Stimulated activated naive CD8-positive, alpha-beta T cell treated with anti-CD3 and anti-CD28 coated beads, Interleukin-15, Interleukin-2, amounts not matched to agents 100 ng/mL and 50 ng/mL, for 24 hours (primary cell): ENCODE results near the gene WWOX.

Experiments used
- H3K27ac Mint-ChIP-seq: one replicate; pipeline ENCODE4 v1.8.0; 2021; ENCODE audit warnings: mild to moderate bottlenecking, mixed read lengths
- H3K27me3 Mint-ChIP-seq: one replicate; pipeline ENCODE4 v1.8.0; 2021; ENCODE audit warnings: mixed read lengths
- H3K36me3 Mint-ChIP-seq: one replicate; pipeline ENCODE4 v1.8.0; 2021; ENCODE audit warnings: low read depth, mixed read lengths
- H3K4me1 Mint-ChIP-seq: one replicate; pipeline ENCODE4 v1.8.0; 2021; ENCODE audit warnings: low read depth, mixed read lengths
- H3K4me3 Mint-ChIP-seq: one replicate; pipeline ENCODE4 v1.8.0; 2021; ENCODE audit warnings: mild to moderate bottlenecking, mixed read lengths
- H3K9me3 Mint-ChIP-seq: one replicate; pipeline ENCODE4 v1.8.0; 2021; ENCODE audit warnings: mixed read lengths

Gene WWOX

DNA sequence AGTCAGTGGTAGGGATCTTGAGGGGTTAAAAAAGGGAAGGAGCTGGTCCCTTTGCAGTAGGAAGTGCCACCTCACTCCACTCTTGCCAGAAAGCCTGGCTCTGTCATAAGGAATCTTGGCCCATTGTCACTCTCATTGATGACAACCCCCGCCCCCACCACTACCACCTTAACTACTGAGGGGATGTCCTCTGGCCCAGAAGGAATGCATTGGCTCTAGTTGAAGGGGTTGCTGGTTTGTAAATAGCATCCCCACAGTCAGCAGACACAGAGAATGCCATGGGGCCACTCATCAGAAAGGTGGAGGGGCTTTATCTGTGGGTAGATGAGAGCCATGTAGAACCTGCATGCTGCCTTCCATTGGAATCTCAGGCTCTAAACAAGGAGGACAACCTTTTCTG, 316.2 kb downstream of the WWOX start:
- Mint-ChIP-seq H3K4me3 (no peak overlapping the region), H3K27ac (no peak overlapping the region), H3K36me3 (peaks cover 16% of the 10 kb centered on the region), H3K9me3 (peaks cover 19% of the 10 kb centered on the region), H3K4me1 (no peaks in the 10 kb centered on the region), H3K27me3 (no peaks in the 10 kb centered on the region)

DNA sequence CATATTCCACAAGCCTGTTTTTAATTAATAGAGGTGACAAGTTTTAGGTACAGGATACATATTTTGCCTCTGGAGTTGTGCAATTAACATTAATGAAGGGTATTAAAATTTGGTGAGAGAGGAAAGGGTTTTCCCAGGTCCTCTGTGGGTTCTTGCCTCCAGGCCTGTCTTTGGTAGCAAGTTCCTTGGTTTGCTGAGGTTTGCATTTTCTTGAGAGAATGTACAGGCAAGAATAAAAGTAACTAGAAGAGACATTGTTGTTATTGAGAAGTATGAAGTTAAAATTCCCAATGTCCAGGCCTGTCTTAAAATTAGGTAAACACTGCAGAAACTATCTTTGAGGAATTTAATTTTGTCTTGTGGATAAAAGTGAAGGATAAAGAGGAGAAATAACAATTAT, 316.9 kb downstream of the WWOX start:
- Mint-ChIP-seq H3K9me3 (peaks cover 19% of the 10 kb centered on the region), H3K36me3 (peaks cover 16% of the 10 kb centered on the region), H3K27me3 (no peaks in the 10 kb centered on the region), H3K4me1 (no peaks in the 10 kb centered on the region), H3K4me3 (no peak overlapping the region), H3K27ac (no peak overlapping the region)

DNA sequence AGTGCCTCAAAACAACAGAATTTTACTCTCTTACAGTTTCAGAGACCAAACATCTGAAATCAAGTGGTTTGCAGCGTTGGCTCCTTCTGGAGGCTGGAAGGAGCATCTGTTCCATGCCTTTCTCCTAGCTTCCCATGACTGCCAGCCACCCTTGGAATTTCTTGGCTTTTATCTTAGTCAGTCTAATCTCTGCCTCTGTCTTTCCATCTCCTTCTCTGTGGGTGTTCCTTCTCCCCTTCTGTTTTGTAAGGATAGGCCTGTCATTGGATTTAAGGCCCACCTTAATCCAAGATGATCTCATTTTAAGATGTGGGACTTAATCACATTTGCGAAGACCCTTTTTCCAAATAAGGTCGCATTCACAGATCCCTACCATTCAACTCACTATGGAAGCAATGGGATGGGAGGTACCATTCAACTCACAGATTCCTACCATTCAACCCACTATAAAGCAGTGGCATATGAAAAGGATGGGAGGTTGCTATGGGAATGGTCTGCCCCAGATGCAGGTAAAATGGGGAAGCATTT, 321.8 kb downstream of the WWOX start:
- Mint-ChIP-seq H3K27ac (no peak overlapping the region), H3K4me3 (no peak overlapping the region), H3K9me3 (no peaks in the 10 kb centered on the region), H3K4me1 (no peaks in the 10 kb centered on the region), H3K27me3 (no peaks in the 10 kb centered on the region), H3K36me3 (peaks cover 10% of the 10 kb centered on the region)

DNA sequence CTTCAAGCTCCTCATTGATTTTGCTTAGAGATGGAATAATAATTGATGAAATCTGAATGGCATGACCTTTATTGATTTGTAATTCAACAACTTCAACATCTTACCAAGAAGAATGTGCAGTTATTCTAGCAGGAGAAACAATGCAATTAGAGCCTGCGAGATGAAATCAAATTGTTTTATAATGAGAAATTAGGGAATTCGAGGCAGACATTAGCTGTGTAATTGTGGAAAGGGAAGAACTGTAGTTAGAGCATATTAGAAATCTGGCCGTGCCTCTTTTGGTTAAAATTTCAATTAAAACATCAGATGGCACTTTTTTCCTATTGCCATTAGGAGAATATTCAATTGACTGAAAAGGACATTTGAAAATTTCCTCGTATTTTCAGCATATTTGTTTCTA, 325.8 kb downstream of the WWOX start:
- H3K9me3 Mint-ChIP-seq: no peaks in the 10 kb centered on the region
- no peak overlapping the region for H3K27ac Mint-ChIP-seq
- H3K27me3 Mint-ChIP-seq: no peaks in the 10 kb centered on the region
- H3K4me1 Mint-ChIP-seq: no peaks in the 10 kb centered on the region
- H3K4me3 Mint-ChIP-seq: no peak overlapping the region
- peaks cover 32% of the 10 kb centered on the region for H3K36me3 Mint-ChIP-seq

DNA sequence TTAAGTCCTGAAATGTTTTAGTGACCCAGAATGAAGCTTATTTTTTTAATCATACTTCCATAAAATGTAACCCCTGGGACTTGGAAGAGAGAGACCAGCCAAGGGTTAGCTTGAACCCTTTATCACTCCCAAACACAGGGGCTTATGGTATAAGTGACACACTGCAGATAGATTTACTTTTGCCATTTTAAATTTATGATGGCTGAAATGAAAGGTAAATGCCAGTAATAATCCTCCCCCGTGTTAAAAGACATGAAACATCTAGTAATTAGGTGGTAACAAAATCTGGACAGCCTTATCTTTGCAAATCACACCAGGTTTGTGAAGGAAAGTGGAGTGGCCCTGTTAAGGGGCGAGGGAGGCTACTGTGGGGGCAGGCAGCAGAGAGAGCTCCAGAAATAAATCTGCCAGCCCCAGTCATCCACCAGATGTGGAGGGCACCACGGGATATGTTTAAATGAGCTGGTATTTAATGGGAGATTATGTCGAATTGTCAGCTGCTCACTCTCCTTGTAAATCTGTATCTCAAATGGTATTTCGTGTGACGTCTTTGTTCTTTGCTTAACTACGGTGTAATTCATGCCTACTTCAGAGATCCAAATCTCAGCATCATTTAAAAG, 326.5 kb downstream of the WWOX start:
- Mint-ChIP-seq H3K4me1 (no peaks in the 10 kb centered on the region), H3K27ac (no peak overlapping the region), H3K9me3 (no peaks in the 10 kb centered on the region), H3K36me3 (peaks cover 37% of the 10 kb centered on the region), H3K4me3 (no peak overlapping the region), H3K27me3 (no peaks in the 10 kb centered on the region)

DNA sequence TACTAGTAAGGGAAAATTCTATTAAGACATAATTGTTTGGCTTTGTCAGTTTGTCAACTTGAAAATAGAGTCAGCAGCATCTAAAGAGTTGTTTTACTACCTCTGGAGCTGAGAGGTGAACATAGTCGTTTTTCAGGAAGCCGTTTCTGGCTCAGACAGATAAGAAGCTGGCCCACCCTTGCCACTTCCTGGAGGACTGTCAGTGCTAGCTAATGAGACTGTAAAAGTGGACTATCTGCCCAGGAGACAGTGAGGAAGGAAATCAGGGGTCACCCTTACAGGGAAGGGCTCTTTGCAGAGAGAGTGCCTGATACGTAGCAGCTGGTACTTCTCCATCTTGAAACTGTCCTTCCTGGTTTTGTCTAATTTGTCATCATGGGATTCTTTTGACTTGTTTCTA, 328.7 kb downstream of the WWOX start:
- H3K9me3 Mint-ChIP-seq: no peaks in the 10 kb centered on the region
- H3K27me3 Mint-ChIP-seq: no peaks in the 10 kb centered on the region
- H3K27ac Mint-ChIP-seq: no peak overlapping the region
- H3K4me3 Mint-ChIP-seq: no peak overlapping the region
- no peaks in the 10 kb centered on the region for H3K4me1 Mint-ChIP-seq
- peaks cover 50% of the 10 kb centered on the region for H3K36me3 Mint-ChIP-seq

DNA sequence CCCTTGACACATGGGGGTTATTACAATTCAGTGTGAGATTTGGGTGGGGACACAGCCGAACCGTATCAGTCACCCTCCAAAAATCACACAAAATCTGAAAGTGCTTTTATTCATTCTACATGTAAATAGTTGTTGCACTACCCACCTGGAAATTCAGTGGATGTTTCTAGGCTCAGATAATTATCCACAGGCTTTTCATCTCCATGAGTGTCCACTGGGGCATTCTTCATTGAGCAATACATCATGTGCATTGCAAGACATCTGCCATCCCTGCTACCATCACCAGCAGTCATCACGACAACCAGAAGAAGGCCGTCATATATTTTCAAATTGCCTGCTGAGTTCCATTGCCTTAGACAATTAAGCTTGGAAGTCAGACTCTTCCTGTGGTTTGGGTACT, 330.8 kb downstream of the WWOX start:
- H3K9me3 Mint-ChIP-seq: no peaks in the 10 kb centered on the region
- no peak overlapping the region for H3K27ac Mint-ChIP-seq
- H3K4me1 Mint-ChIP-seq: no peaks in the 10 kb centered on the region
- H3K36me3 Mint-ChIP-seq: peaks cover 59% of the 10 kb centered on the region
- no peak overlapping the region for H3K4me3 Mint-ChIP-seq
- H3K27me3 Mint-ChIP-seq: no peaks in the 10 kb centered on the region

DNA sequence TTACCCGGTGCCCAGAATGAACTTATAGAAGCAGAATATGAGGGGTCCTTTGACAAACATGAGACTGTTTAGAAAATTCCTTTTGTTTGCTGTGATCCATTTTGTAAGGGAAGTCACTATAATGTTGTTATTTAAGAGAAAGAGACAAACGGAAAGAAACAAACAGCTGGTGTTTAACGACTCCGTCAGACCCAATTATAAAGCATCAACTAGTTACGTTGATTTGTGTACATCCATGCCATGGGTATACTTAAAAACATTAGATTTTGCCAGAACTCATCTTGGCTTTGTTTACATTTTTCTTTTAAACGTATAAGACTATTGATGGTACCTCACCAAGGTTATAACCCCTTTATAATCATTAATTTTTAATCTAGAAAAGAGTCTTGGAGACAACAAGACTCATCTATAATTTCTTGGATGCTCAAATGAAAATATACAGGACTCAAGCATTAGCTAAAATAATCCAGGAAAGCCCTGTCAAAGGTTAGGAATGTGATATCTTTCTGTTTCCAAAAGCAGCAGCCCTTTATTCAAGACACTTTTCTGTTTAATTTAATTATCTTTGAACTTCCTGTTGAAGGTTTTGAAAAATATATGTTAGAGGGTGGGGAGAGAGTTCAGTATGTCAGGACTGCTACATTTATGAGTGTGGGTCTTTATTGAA, 331.7 kb downstream of the WWOX start:
- Mint-ChIP-seq H3K9me3 (no peaks in the 10 kb centered on the region), H3K4me3 (no peak overlapping the region), H3K27me3 (no peaks in the 10 kb centered on the region), H3K27ac (no peak overlapping the region), H3K36me3 (peaks cover 54% of the 10 kb centered on the region), H3K4me1 (no peaks in the 10 kb centered on the region)

DNA sequence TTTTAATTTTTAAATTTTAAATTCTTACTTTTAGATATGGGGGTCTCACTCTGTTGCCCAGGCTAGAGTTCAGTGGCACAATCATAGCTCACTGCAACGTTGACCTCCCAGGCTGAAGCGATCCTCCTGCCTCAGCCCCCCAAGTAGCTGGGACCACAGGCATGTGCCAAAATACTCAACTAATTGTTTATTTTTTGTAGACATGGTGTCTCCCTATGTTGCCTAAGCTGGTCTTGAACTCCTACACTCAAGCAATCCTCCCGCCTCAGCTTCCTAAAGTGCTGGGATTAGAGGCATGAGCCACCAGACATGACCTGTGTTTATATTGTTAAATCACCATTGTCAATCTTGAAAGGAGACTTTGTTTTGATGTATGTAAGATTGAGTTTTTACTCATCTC, 332.2 kb downstream of the WWOX start:
- peaks cover 54% of the 10 kb centered on the region for H3K36me3 Mint-ChIP-seq
- no peaks in the 10 kb centered on the region for H3K4me1 Mint-ChIP-seq
- H3K27ac Mint-ChIP-seq: no peak overlapping the region

DNA sequence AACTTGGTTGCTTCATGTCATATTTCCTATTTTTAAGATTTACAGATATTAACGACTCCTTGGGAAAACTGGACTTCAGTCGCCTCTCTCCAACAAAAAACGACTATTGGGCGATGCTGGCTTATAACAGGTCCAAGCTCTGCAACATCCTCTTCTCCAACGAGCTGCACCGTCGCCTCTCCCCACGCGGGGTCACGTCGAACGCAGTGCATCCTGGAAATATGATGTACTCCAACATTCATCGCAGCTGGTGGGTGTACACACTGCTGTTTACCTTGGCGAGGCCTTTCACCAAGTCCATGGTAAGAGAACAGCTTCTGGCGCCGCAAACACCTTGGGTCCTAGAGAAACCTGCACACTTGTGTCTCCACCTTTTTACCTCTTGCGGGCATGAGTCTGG, 333.0 kb downstream of the WWOX start:
- Mint-ChIP-seq H3K4me1 (no peaks in the 10 kb centered on the region), H3K4me3 (no peak overlapping the region), H3K27me3 (no peaks in the 10 kb centered on the region), H3K36me3 (peaks cover 48% of the 10 kb centered on the region), H3K9me3 (no peaks in the 10 kb centered on the region), H3K27ac (no peak overlapping the region)

More for the DNA sequence above, 332.2 kb downstream of the WWOX start:
- Mint-ChIP-seq H3K9me3 (no peaks in the 10 kb centered on the region), H3K4me3 (no peak overlapping the region), H3K27me3 (no peaks in the 10 kb centered on the region)

DNA sequence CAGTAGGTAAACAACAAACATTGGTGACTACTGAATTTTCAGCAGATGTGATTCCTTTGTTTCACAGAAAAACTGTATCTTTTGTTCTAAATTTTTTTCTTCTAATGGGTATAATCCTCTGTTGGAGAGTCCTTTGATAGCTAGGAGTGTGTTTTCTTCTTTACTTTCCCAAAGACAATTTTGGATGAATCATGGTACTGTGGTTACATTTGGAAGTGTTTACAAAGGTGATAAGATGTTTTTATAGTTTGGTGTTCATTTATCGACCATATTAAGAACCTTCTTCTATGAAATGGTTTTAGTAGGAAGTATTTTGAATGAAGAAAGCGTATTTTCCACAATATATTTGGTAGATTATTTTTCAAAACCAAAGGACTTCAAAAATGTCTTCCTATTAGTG, 333.7 kb downstream of the WWOX start:
- Mint-ChIP-seq H3K4me1 (no peaks in the 10 kb centered on the region), H3K9me3 (no peaks in the 10 kb centered on the region), H3K27me3 (no peaks in the 10 kb centered on the region), H3K27ac (no peak overlapping the region), H3K4me3 (no peak overlapping the region), H3K36me3 (peaks cover 48% of the 10 kb centered on the region)

DNA sequence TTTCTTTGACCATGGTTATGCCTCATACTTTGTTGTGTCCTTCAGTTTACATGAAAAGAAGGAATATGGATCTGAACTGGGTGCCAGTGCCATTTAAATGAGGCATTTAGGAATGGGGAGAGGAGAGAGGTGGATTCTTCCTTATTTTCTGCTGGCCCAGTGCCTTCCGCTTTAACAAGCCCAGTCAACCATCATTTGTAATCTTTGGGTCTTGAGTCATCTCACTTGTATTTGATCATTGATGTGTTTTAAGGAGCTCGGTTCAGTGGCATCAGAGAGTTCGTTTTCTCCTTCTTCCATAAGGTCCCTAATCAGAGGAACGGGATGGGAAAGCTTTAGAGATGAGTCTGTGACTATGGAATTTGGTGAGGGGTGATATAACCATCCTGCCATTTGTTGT, 334.9 kb downstream of the WWOX start:
- Mint-ChIP-seq H3K4me3 (no peak overlapping the region), H3K27me3 (no peaks in the 10 kb centered on the region), H3K4me1 (no peaks in the 10 kb centered on the region), H3K27ac (no peak overlapping the region), H3K9me3 (no peaks in the 10 kb centered on the region), H3K36me3 (peaks cover 39% of the 10 kb centered on the region)

DNA sequence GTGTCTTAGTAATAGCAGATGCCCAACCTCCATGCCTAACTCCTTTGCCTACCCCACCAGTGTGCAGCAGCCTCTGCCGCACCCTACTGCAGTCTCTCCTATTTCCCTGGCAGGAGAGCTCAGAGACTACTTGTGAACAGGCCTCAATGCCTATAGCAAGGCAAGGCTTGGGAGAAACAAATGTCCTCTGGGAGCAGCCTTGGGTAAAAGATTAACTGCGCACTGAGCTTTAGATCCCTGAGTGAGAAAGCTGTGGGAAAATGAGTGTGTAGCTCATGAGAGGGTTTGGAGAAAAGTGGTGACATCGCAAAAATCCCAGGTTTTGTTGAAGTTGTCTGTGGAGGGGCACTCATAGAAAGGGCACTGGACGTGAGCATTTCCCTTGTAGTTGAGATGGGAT, 335.8 kb downstream of the WWOX start:
- H3K4me1 Mint-ChIP-seq: no peaks in the 10 kb centered on the region
- H3K4me3 Mint-ChIP-seq: no peak overlapping the region
- H3K9me3 Mint-ChIP-seq: no peaks in the 10 kb centered on the region
- H3K27ac Mint-ChIP-seq: no peak overlapping the region
- no peaks in the 10 kb centered on the region for H3K27me3 Mint-ChIP-seq
- H3K36me3 Mint-ChIP-seq: peaks cover 32% of the 10 kb centered on the region

DNA sequence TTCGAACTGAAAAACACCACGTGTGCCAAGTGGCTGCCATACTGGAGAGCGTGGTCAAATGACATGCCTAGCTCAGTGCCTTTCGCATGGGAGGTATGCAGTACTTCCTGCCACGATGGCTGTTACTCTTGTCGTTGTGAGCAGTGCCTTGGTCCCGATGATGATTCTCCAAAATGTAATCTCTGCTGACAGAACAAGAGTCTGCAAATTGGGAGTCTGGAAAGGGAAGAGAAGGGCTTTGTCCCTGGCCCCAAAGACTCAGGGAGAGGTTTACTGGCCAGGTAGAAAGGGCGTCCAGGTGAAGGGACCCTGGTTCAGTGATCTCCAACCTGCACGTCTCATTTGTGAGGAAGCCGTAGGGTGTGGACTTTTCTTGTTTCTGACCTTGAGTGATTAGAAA, 336.6 kb downstream of the WWOX start:
- Mint-ChIP-seq H3K9me3 (no peaks in the 10 kb centered on the region), H3K4me1 (no peaks in the 10 kb centered on the region), H3K4me3 (no peak overlapping the region), H3K27ac (no peak overlapping the region), H3K27me3 (no peaks in the 10 kb centered on the region), H3K36me3 (peaks cover 27% of the 10 kb centered on the region)

DNA sequence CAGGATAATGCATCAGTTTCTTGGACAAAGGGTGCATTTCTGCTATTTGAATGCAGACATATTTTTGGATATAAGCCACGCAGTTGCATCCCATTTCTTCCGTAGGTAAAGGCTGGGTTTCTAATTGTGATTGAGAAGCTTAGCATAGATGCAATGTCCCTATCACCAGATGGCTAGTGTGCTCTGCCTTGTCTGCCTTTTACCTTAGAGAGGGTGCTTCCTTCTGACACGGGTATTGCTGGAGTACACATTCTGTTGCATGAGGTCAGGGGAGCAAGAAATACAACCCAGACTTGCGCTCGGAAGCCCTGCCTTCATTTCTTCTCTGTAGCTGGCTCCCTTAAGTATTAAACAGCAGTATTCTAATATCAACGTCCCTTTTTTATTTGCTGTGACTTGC, 337.4 kb downstream of the WWOX start:
- Mint-ChIP-seq H3K27ac (no peak overlapping the region), H3K4me1 (no peaks in the 10 kb centered on the region), H3K36me3 (peaks cover 26% of the 10 kb centered on the region), H3K4me3 (no peak overlapping the region), H3K27me3 (no peaks in the 10 kb centered on the region), H3K9me3 (no peaks in the 10 kb centered on the region)
